GM12892 (cell line): Measurements from ENCODE around the gene C6orf132.

Source experiments
- POLR2AphosphoS5 ChIP-seq: IDR thresholded peaks from 2 replicates; pipeline ENCODE4 v1.6.1; 2011; ENCODE audit warnings: low read depth, low read length, control low read depth
- TAF1 ChIP-seq: IDR thresholded peaks from 2 replicates; pipeline ENCODE4 v1.6.1; 2011; ENCODE audit warnings: low read depth, mild to moderate bottlenecking, control low read depth, low read length, borderline replicate concordance

DNA sequence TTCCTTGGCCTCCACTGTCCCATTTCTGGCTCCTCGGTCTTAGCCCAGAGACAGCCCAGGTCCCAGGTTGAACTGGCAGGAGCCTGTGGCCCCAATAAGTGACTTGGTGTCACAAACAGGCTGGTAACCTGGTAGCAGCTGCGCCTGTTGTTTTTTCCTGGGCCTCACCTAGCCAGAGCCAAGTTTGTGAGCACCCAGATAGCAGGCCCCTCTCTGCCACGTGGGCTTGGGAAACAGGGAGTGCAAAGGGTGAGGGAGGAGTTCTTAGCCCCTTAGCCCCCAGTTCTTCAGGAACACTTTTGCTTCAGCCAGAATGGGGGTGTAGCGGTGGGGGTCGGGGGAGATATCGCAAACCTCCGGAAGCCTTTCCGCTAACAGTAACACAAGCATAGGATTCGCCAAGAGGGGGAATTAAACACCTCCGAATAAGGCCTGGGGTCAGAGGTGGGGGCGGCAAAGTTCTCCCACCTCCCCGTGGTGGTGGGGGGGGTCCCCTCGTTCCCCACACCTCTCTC is 760 bp downstream of the C6orf132 start:
- TF ChIP-seq POLR2AphosphoS5 = no peak
- no peak for TF ChIP-seq TAF1
